ENCODE data around the gene NRARP. TPM values are rescaled to one million over a fixed set of nuclear protein-coding genes. Genes with fewer than 3 reads are reported as not detected.

Gene NRARP
- total RNA-seq, 8 experiments from 2014 or later, result 1.00 to 20.5 (median 3.4) TPM; not detected in 1

- in situ Hi-C loops (cut with MboI; ENCODE audit: low pct_unique_long_range_greater_than_20kb in 2 of 9, low sequenced_read_pairs in 9 of 9, unreplicated experiment in 9 of 9), result loop anchor here in 6 of 9 experiments (25.0 kb wide), 2 partner anchors 93 to 218 kb away; partner anchors contain the start of genes EXD3 (in 5 of the 6) and NOXA1 (in 5 of the 6)
- no peak overlapping the region for H3K4me3 ChIP-seq
- WGBS, 10 experiments, result 62 to 100% (median 75%) methylated on average over 1 to 3 of the region's 26 CpGs; no CpG with 5 or more reads in 6 of the 10 experiments
- ATAC-seq (replicated peaks in 6 of 8), result peak; percentile 17 to 98 (median 66)
- H3K27ac ChIP-seq, result peak overlapping the region in 1 of 2 donors; percentile 32
- H3K4me1 ChIP-seq (replicated peaks in 1 of 2), result peaks cover 47 to 63% of the 10 kb centered on the region in 2 donors
Measured at GRCh38 chr9:137319011-137319738, 17.1 kb upstream of the NRARP start.

- peak overlapping the region in 1 of 2 donors; percentile 32 for H3K27ac ChIP-seq
- 80% methylated on average over 2 of the region's 18 CpGs; no CpG with 5 or more reads in 8 of the 10 experiments for WGBS, 10 experiments
- no peak for ATAC-seq (replicated peaks in 6 of 8)
- peaks cover 52 to 68% of the 10 kb centered on the region in 2 donors for H3K4me1 ChIP-seq (replicated peaks in 1 of 2)
- in situ Hi-C loops (cut with MboI; ENCODE audit: low pct_unique_long_range_greater_than_20kb in 2 of 9, low sequenced_read_pairs in 9 of 9, unreplicated experiment in 9 of 9), result loop anchor here in 6 of 9 experiments (25.0 kb wide), 2 partner anchors 94 to 219 kb away; partner anchors contain the start of genes EXD3 (in 5 of the 6) and NOXA1 (in 5 of the 6)
- no peak overlapping the region for H3K4me3 ChIP-seq
Measured at GRCh38 chr9:137318602-137319001, 16.5 kb upstream of the NRARP start.

GRCh38 chr9:137317718-137318511, 15.8 kb upstream of the NRARP start:
- Histone ChIP-seq H3K27ac (no peak overlapping the region), H3K4me3 (no peak overlapping the region), H3K4me1 (replicated peaks in 1 of 2) (peaks cover 58 to 74% of the 10 kb centered on the region in 2 donors)
- in situ Hi-C loops (cut with MboI; ENCODE audit: low pct_unique_long_range_greater_than_20kb in 2 of 9, low sequenced_read_pairs in 9 of 9, unreplicated experiment in 9 of 9), result loop anchor here in 6 of 9 experiments (25.0 kb wide), 2 partner anchors 94 to 219 kb away; partner anchors contain the start of genes EXD3 (in 5 of the 6) and NOXA1 (in 5 of the 6)
- 100% methylated on average over 2 of the region's 24 CpGs; no CpG with 5 or more reads in 9 of the 10 experiments for WGBS, 10 experiments
- ATAC-seq (replicated peaks in 6 of 8), result no peak

GRCh38 chr9:137317021-137317717, 15.1 kb upstream of the NRARP start:
- WGBS, 10 experiments, result 100% methylated on average over 1 of the region's 19 CpGs; no CpG with 5 or more reads in 9 of the 10 experiments
- no peak for ATAC-seq (replicated peaks in 6 of 8)
- in situ Hi-C loops (cut with MboI; ENCODE audit: low pct_unique_long_range_greater_than_20kb in 2 of 9, low sequenced_read_pairs in 9 of 9, unreplicated experiment in 9 of 9), result loop anchor here in 6 of 9 experiments (25.0 kb wide), 2 partner anchors 95 to 220 kb away; partner anchors contain the start of genes EXD3 (in 5 of the 6) and NOXA1 (in 5 of the 6)
- peaks cover 58 to 74% of the 10 kb centered on the region in 2 donors for H3K4me1 ChIP-seq (replicated peaks in 1 of 2)
- H3K4me3 ChIP-seq, result no peak overlapping the region
- no peak overlapping the region for H3K27ac ChIP-seq

- WGBS, 10 experiments, result no CpG with 5 or more reads among the region's 83 CpGs
- peaks cover 58 to 76% of the 10 kb centered on the region in 2 donors for H3K4me1 ChIP-seq (replicated peaks in 1 of 2)
- in situ Hi-C loops (cut with MboI; ENCODE audit: low pct_unique_long_range_greater_than_20kb in 2 of 9, low sequenced_read_pairs in 9 of 9, unreplicated experiment in 9 of 9), result loop anchor here in 6 of 9 experiments (25.0 kb wide), 2 partner anchors 96 to 221 kb away; partner anchors contain the start of genes EXD3 (in 5 of the 6) and NOXA1 (in 5 of the 6)
- peak overlapping the region in 2 of 5 donors; percentile 4 to 16 for H3K4me3 ChIP-seq
- H3K27ac ChIP-seq, result peak overlapping the region in 1 of 2 donors; percentile 22
- ATAC-seq (replicated peaks in 6 of 8), result peak; percentile 26 to 74 (median 54)
Measured at GRCh38 chr9:137316012-137316981, 14.2 kb upstream of the NRARP start.

- ATAC-seq (replicated peaks in 6 of 8), result peak in 5 of 8 experiments; percentile 1 to 36 (median 23)
- H3K27ac ChIP-seq, result peak overlapping the region in 1 of 2 donors; percentile 70
- 24 to 44% methylated on average over 5 to 6 of the region's 18 CpGs; no CpG with 5 or more reads in 8 of the 10 experiments for WGBS, 10 experiments
- H3K4me1 ChIP-seq (replicated peaks in 1 of 2), result peaks cover 59 to 76% of the 10 kb centered on the region in 2 donors
- H3K4me3 ChIP-seq, result peak overlapping the region in 2 of 5 donors; percentile 4 to 16
- in situ Hi-C loops (cut with MboI; ENCODE audit: low pct_unique_long_range_greater_than_20kb in 2 of 9, low sequenced_read_pairs in 9 of 9, unreplicated experiment in 9 of 9), result loop anchor here in 6 of 9 experiments (25.0 kb wide), 2 partner anchors 97 to 222 kb away; partner anchors contain the start of genes EXD3 (in 5 of the 6) and NOXA1 (in 5 of the 6)
Measured at GRCh38 chr9:137315581-137316011, 13.5 kb upstream of the NRARP start.

- Histone ChIP-seq H3K4me3 (no peak overlapping the region), H3K27ac (peak overlapping the region in 1 of 2 donors; percentile 70), H3K4me1 (replicated peaks in 1 of 2) (peaks cover 53 to 75% of the 10 kb centered on the region in 2 donors)
- peak in 3 of 8 experiments; percentile 0 to 4 (median 0) for ATAC-seq (replicated peaks in 6 of 8)
- in situ Hi-C loops (cut with MboI; ENCODE audit: low pct_unique_long_range_greater_than_20kb in 2 of 9, low sequenced_read_pairs in 9 of 9, unreplicated experiment in 9 of 9), result loop anchor here in 6 of 9 experiments (25.0 kb wide), 2 partner anchors 97 to 222 kb away; partner anchors contain the start of genes EXD3 (in 5 of the 6) and NOXA1 (in 5 of the 6)
- 80% methylated on average over 1 of the region's 42 CpGs; no CpG with 5 or more reads in 9 of the 10 experiments for WGBS, 10 experiments
Measured at GRCh38 chr9:137314561-137315560, 12.8 kb upstream of the NRARP start.

- H3K4me3 ChIP-seq, result no peak overlapping the region
- WGBS, 10 experiments, result 58 to 100% (median 80%) methylated on average over 1 to 4 of the region's 24 CpGs; no CpG with 5 or more reads in 7 of the 10 experiments
- ATAC-seq (replicated peaks in 6 of 8), result no peak
- H3K27ac ChIP-seq, result peak overlapping the region in 1 of 2 donors; percentile 70
- H3K4me1 ChIP-seq (replicated peaks in 1 of 2), result peaks cover 53 to 72% of the 10 kb centered on the region in 2 donors
- in situ Hi-C loops (cut with MboI; ENCODE audit: low pct_unique_long_range_greater_than_20kb in 2 of 9, low sequenced_read_pairs in 9 of 9, unreplicated experiment in 9 of 9), result loop anchor here in 6 of 9 experiments (25.0 kb wide), 2 partner anchors 98 to 223 kb away; partner anchors contain the start of genes EXD3 (in 5 of the 6) and NOXA1 (in 5 of the 6)
Measured at GRCh38 chr9:137313956-137314560, 12.0 kb upstream of the NRARP start.

- H3K4me3 ChIP-seq, result no peak overlapping the region
- in situ Hi-C loops (cut with MboI; ENCODE audit: low pct_unique_long_range_greater_than_20kb in 2 of 9, low sequenced_read_pairs in 9 of 9, unreplicated experiment in 9 of 9), result loop anchor here in 6 of 9 experiments (25.0 kb wide), 2 partner anchors 99 to 224 kb away; partner anchors contain the start of genes EXD3 (in 5 of the 6) and NOXA1 (in 5 of the 6)
- peak in 2 of 8 experiments; percentile 4 to 15 for ATAC-seq (replicated peaks in 6 of 8)
- H3K27ac ChIP-seq, result peak overlapping the region in 1 of 2 donors; percentile 70
- peaks cover 52 to 73% of the 10 kb centered on the region in 2 donors for H3K4me1 ChIP-seq (replicated peaks in 1 of 2)
- WGBS, 10 experiments, result 60 to 65% methylated on average over 1 to 2 of the region's 9 CpGs; no CpG with 5 or more reads in 8 of the 10 experiments
Measured at GRCh38 chr9:137313326-137313936, 11.4 kb upstream of the NRARP start.
